GM06990 (cell line): ENCODE measurements around the gene TAP1.
A peak's percentile ranks its signal among the peaks of the same experiment; 100 is the strongest.
"Not testable (repeated sequence)": the region's sequence is repeated elsewhere in the genome, so short reads cannot be mapped to it uniquely, and the experiment has no call there.

Experiments
- DNase-seq: peaks from one replicate; pipeline ENCODE4 v3.0.0-alpha.2; 2011; ENCODE audit not compliant: insufficient read length; ENCODE audit errors: extremely low read depth
- H3K27me3 ChIP-seq: replicated peaks from 2 replicates; pipeline ENCODE4 v1.6.0; 2011; ENCODE audit warnings: low read length; ENCODE audit not compliant: control insufficient read depth, insufficient read depth
- H3K36me3 ChIP-seq: 2 replicates; pipeline ENCODE4 v1.5.1; 2011; ENCODE audit warnings: low read length; ENCODE audit not compliant: control insufficient read depth, insufficient read depth
- H3K4me3 ChIP-seq: replicated peaks from 2 replicates; pipeline ENCODE4 v1.5.1; 2011; ENCODE audit warnings: low read depth, mild to moderate bottlenecking, control low read depth, low read length
- TF ChIP-seq, protein P1 (sequence below): IDR thresholded peaks from 2 replicates; pipeline ENCODE4 v1.5.1; 2011; ENCODE audit warnings: low read length, control low read depth, mild to moderate bottlenecking, inconsistent platforms; ENCODE audit not compliant: insufficient read depth, poor library complexity, severe bottlenecking

The TAP1 gene

DNA sequence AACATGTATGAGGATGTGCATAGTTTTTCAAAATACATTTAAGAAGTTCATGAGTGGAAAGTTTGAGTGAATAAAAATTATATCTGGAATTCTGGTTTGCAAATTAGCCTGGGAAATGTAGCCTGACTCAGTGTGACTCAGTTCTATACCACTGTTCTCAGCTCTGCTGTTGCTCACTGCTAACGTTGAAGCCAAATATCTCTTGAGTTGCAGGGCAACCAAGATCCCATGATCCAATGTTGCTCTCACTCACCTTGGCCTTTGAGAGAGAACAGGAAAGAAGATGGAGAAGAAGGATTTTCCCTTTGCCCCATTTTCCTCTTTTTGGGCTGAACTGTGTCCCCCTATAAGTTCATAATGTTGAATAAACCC lies 29.4 kb upstream of the TAP1 start:
- TF ChIP-seq, protein P1, sequence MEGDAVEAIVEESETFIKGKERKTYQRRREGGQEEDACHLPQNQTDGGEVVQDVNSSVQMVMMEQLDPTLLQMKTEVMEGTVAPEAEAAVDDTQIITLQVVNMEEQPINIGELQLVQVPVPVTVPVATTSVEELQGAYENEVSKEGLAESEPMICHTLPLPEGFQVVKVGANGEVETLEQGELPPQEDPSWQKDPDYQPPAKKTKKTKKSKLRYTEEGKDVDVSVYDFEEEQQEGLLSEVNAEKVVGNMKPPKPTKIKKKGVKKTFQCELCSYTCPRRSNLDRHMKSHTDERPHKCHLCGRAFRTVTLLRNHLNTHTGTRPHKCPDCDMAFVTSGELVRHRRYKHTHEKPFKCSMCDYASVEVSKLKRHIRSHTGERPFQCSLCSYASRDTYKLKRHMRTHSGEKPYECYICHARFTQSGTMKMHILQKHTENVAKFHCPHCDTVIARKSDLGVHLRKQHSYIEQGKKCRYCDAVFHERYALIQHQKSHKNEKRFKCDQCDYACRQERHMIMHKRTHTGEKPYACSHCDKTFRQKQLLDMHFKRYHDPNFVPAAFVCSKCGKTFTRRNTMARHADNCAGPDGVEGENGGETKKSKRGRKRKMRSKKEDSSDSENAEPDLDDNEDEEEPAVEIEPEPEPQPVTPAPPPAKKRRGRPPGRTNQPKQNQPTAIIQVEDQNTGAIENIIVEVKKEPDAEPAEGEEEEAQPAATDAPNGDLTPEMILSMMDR: no peak
- H3K27me3 ChIP-seq: no peaks in the 10 kb centered on the region
- H3K36me3 ChIP-seq: no peaks in the 10 kb centered on the region
- no peak overlapping the region for H3K4me3 ChIP-seq
- DNase-seq: no peak

DNA sequence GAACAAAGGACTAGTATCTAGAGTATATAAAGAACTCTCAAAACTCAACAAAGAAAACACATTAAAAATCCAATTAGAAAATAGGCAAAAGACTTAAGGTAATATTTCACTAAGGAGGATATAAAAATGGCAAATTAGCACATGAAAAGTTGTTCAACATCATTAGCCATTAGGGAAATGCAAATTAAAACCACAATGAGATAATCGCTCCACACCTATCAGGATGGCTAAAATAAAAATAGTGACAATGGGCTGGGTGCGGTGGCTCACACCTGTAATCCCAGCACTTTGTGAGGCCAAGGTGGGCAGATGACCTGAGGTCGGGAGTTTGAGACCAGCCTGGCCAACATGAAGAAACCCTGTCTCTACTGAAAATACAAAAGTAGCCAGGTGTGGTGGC lies 27.5 kb upstream of the TAP1 start:
- H3K27me3 ChIP-seq, H3K36me3 ChIP-seq, H3K4me3 ChIP-seq, DNase-seq: not testable (repeated sequence)

DNA sequence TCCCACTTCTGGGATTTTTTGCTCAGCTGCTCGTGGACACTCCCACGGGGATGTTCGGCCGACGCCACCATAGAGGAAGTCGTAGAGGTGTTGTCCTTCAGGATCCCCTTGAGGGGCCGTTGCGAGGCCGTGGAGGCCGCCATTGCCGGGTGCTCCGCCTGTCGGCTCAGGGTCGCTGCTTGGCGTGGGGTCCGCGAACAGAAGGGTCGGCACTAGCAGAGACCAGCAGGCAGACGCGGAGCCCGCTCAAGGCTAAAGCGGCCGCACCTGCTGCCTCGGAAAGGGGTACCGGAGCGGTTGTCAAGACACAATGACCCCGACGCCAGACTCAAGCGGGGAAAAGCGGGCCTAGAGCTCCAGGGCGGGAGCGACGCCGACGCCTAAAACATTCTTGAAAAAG lies 26.2 kb upstream of the TAP1 start:
- TF ChIP-seq, protein P1: no peak
- H3K36me3 ChIP-seq: no peaks in the 10 kb centered on the region
- H3K4me3 ChIP-seq: no peak overlapping the region

DNA sequence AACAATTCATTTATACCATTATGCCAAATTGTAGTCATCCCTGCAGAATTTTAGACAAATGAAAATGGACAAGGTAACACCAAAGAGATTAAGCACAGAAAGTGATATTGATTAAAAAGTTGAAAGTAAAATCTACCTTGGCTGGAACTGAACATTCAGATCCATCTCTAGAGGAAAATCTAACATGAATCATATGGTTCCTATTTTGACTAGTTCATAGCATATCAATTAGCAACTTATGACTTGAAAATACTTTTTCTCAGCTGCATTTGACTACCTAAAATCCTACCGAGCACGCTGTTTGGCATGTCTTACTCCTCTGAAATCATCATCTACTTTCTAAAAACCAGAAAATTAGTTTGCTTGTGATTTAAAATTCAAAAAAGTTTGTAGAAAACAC lies 23.1 kb upstream of the TAP1 start:
- TF ChIP-seq, protein P1: no peak
- H3K27me3 ChIP-seq: no peaks in the 10 kb centered on the region
- H3K4me3 ChIP-seq: no peak overlapping the region
- no peaks in the 10 kb centered on the region for H3K36me3 ChIP-seq
- no peak for DNase-seq

More for the DNA sequence above, 26.2 kb upstream of the TAP1 start:
- DNase-seq: no peak
- H3K27me3 ChIP-seq: no peaks in the 10 kb centered on the region

DNA sequence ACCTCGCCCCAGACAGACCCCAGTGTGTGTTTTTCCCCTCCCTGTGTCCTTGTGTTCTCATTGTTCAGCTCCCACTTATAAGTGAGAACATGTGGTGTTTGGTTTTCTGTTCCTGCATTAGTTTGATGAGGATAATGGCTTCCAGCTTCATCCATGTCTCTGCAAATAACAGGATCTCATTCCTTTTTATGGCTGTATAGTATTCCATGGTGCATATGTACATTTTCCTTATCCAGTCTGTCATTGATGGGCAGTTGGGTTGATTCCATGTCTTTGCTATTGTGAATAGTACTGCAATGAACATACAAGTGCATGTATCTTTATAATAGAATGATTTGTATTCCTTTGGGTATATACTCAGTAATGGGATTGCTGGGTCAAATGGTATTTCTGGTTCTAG lies 20.4 kb upstream of the TAP1 start:
- H3K27me3 ChIP-seq, H3K36me3 ChIP-seq, H3K4me3 ChIP-seq, DNase-seq: not testable (repeated sequence)

DNA sequence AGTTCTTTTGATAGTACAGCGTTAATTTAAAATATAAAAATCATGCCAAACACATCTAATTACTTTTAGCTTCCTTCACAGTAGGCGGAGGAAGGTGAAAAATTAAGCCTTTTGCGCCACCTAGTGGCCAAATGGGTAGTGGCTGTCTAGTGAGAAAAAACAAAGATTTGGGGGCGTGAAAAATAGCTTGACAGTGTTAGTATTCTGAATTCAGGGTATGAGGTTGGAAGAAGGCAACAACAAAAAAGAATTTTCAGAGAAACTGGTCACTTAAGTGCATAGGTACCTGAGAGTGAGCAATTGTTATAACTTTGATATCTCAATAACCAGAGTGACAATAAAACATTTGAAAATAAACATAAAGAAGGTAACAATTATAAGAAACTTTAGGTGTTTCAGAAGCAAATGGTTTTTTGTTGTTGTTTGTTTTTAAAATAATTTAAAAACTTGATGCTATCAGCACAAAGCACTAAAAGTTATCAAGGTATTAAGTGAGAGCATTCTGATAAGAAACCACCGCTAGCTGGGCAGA lies 14.8 kb upstream of the TAP1 start:
- Histone ChIP-seq H3K27me3 (no peaks in the 10 kb centered on the region), H3K4me3 (no peak overlapping the region), H3K36me3 (no peaks in the 10 kb centered on the region)
- no peak for DNase-seq
- TF ChIP-seq, protein P1: peak; percentile 79

DNA sequence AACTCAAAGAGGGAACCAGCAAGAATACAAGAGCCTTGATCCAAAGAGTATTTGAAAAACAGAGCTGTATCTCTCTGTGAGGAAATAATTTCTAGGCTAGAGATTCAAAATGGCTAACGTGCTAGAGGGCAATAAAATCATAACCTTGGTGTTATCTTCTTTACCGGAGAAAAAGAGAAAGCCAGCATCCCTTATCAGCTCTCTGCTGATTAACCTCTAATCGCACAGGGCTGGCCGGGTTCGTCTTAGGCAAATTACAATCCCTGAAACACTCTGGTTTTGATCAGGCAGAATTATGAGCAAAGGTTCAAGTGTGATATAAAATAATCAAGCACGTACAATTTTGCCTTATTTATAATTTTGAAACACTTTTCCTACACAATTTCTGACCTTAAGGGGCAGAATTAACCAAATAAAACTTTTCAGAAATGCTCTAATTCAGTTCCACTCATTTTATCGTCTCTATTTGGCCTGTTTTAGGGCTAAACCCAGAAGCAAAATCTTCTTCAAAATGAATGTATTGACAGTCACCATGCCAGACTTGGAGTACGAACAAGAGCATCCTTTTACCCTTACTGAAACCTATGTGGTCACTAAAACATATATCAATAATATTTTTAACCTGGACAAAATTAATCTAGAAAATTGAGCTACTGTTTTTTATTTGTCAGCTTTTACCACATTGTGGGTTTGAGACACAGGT lies 14.2 kb upstream of the TAP1 start:
- Histone ChIP-seq H3K4me3 (no peak overlapping the region), H3K36me3 (no peaks in the 10 kb centered on the region), H3K27me3 (no peaks in the 10 kb centered on the region)
- DNase-seq: peak; percentile 52
- TF ChIP-seq, protein P1: no peak
